Upper lobe of right lung (tissue), 1 donor: ENCODE data around the gene EFCAB11. TPM values are rescaled to one million over a fixed set of nuclear protein-coding genes. Genes with fewer than 3 reads are reported as not detected.

Experiments used
- ATAC-seq: fragments of 200-7000 bp; cut with Tn5 transposase; one replicate; pipeline ENCODE4 v1.9.1; 2020; ENCODE audit warnings: mild to moderate bottlenecking, moderate library complexity
- DNase-seq: peaks from one replicate; pipeline ENCODE4 v3.0.0-alpha.2; 2020
- H3K27ac ChIP-seq: fragments of 200-600 bp; one replicate; pipeline ENCODE4 v1.8.0; 2022
- H3K27me3 ChIP-seq: fragments of 200-600 bp; one replicate; pipeline ENCODE4 v1.8.0; 2022; ENCODE audit warnings: mild to moderate bottlenecking
- H3K36me3 ChIP-seq: fragments of 200-600 bp; one replicate; pipeline ENCODE4 v1.8.0; 2022
- H3K4me1 ChIP-seq: fragments of 200-600 bp; one replicate; pipeline ENCODE4 v1.8.0; 2022
- H3K4me3 ChIP-seq: fragments of 200-600 bp; one replicate; pipeline ENCODE4 v1.8.0; 2022; ENCODE audit warnings: mild to moderate bottlenecking
- H3K9me3 ChIP-seq: fragments of 200-600 bp; one replicate; pipeline ENCODE4 v1.8.0; 2022
- CTCF ChIP-seq: fragments of 200-600 bp; IDR thresholded peaks from one replicate; pipeline ENCODE4 v1.8.0; 2022; ENCODE audit warnings: antibody characterized with exemption
- intact Hi-C: fragments of 100-400 bp; cut with DNase I; formaldehyde crosslinking; loops from one replicate; pipeline ENCODE4 v1.11.0; 2022
- total RNA-seq: library from RNA; stranded (reverse); fragmentation: NEBNext Ultra II Directional; extraction: Animal tissue kit (Norgen Biotek cat#: 25700); gene quantifications from one replicate; pipeline ENCODE4 v1.2.1, GENCODE V29; 2021
- donor health status: DM: no; HTN: yes; CAD: no; lungs with severe emphysema.

The EFCAB11 gene
- total RNA-seq, 1 donor from 2014 or later = 4.0 TPM

DNA sequence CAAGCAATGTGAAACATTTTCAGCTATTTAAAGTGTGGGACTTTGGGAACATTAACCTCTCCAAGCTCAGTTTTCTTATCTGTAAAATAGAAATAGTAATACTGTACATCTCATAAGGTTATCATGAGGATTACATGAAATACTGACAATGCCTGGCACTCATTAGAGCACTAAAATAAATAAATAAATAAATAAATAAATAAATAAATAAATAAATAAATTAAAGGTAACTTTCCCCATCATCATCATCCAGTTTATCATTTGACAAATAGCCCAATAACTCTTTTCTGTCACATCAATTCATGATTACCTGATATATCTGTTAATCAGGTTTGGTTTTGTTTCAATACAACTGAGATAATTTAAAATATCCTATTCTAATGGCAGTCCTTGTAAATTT is 48.5 kb downstream of the EFCAB11 start:
- Histone ChIP-seq H3K4me1 (no peaks in the 10 kb centered on the region), H3K27me3 (no peaks in the 10 kb centered on the region), H3K27ac (no peak overlapping the region), H3K9me3 (no peaks in the 10 kb centered on the region), H3K36me3 (no peaks in the 10 kb centered on the region), H3K4me3 (no peak overlapping the region)
- intact Hi-C loops = no loop called here
- DNase-seq = no peak
- no peak for TF ChIP-seq CTCF
- no peak for ATAC-seq

GRCh38 chr14:89903340-89903952 is 51.1 kb downstream of the EFCAB11 start:
- intact Hi-C loops = no loop called here
- no peak overlapping the region for H3K4me3 ChIP-seq
- no peak for ATAC-seq

DNA sequence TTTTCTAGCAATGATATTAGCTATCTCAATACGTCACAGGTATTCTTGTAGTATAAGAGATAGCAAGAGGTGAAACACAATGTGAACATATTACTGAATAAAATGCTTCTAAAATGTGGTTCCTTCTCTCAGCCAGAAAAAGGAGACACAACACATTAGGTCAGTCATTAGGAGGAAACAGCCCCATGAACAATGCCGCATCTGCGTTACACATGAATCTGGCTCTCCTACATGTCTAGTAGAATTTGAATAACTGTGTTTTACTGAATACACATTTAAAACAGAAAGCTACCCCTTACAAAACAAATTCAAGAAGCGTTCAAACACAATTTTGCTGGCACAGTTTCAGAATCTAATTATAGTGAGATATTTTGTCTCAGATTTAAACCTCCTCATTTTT is 51.6 kb downstream of the EFCAB11 start:
- intact Hi-C loops = no loop called here
- TF ChIP-seq CTCF = no peak
- H3K4me1 ChIP-seq = no peaks in the 10 kb centered on the region
- no peak overlapping the region for H3K27ac ChIP-seq
- no peak for DNase-seq
- no peaks in the 10 kb centered on the region for H3K36me3 ChIP-seq
- H3K27me3 ChIP-seq = no peaks in the 10 kb centered on the region
- H3K9me3 ChIP-seq = no peaks in the 10 kb centered on the region
- no peak for ATAC-seq
- no peak overlapping the region for H3K4me3 ChIP-seq

More at GRCh38 chr14:89903340-89903952, 51.1 kb downstream of the EFCAB11 start:
- Histone ChIP-seq H3K27me3 (no peaks in the 10 kb centered on the region), H3K36me3 (no peaks in the 10 kb centered on the region), H3K4me1 (no peaks in the 10 kb centered on the region), H3K9me3 (no peaks in the 10 kb centered on the region), H3K27ac (no peak overlapping the region)
- no peak for TF ChIP-seq CTCF
- no peak for DNase-seq

DNA sequence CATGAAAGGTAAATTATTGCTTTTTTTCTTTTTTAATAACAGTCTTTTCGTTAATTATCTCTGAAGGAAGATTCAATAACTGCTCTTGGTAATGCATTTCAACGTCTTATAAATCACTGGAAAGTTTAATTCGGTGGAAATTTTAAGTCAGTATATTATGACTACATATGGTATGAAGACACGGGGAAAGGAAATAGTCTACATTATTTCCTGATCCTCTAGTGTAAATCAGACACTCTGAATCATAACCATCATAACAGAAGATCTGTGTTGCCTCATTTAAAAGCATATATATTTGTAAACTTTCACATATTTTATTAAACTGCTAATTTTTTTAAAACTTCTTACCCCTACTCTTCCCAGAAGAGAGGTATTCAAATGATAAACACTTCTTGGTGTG is 53.7 kb downstream of the EFCAB11 start:
- Histone ChIP-seq H3K9me3 (no peaks in the 10 kb centered on the region), H3K27ac (no peak overlapping the region), H3K36me3 (no peaks in the 10 kb centered on the region), H3K4me1 (no peaks in the 10 kb centered on the region), H3K27me3 (no peaks in the 10 kb centered on the region), H3K4me3 (no peak overlapping the region)
- DNase-seq (no peak), ATAC-seq (no peak)
- TF ChIP-seq CTCF = no peak
- intact Hi-C loops = no loop called here

GRCh38 chr14:89899917-89900663 is 54.4 kb downstream of the EFCAB11 start:
- intact Hi-C loops = no loop called here
- DNase-seq (no peak), ATAC-seq (no peak)
- Histone ChIP-seq H3K4me1 (no peaks in the 10 kb centered on the region), H3K36me3 (no peaks in the 10 kb centered on the region), H3K4me3 (no peak overlapping the region), H3K27me3 (no peaks in the 10 kb centered on the region), H3K9me3 (no peaks in the 10 kb centered on the region), H3K27ac (no peak overlapping the region)
- TF ChIP-seq CTCF = peak; percentile 56
